Fibroblast of skin of right quadriceps (primary cell): ENCODE data around the gene CA9.

ENCODE experiments used
- DNase-seq: peaks from one replicate; pipeline ENCODE4 v3.0.0-alpha.2; 2013

CA9 gene

DNA sequence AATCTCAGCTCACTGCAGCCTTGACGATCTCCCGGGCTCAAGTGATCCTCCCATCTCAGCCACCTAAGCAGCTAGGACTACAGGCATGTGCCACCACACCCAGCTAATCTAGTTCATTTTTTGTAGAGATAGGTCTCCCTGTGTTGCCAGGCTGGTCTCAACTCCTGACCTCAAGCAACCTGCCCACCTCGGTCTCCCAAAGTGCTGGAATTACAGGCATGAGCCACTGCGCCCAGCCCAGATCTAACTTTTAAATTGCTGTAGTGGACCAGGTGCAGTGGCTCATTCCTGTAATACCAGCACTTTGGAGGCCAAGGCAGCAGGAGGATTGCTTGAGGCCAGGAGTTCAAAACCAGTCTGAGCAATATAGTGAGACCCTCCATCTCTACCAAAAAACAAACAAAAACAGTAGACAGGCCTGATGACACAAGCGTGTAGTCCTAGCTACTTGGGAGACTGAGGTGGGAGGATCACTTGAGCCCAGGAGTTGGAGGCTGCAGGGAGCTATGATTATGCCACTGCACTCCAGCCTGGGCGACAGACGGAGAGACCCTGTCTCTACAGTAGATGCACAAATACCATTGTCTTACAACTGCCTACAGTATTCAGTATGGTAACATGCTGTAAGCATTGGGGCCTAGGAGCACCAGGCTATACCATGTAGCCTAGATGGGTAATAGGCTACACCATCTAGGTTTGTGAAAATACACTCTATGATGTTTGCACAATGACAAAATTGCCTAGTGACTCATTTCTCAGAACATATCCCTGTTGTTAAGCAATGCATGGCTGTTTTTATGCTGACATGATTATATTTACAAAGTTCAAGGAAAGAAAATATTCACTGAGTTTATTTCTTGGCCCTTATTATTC is 21.5 kb upstream of the CA9 start:
- peak; percentile 46 for DNase-seq

DNA sequence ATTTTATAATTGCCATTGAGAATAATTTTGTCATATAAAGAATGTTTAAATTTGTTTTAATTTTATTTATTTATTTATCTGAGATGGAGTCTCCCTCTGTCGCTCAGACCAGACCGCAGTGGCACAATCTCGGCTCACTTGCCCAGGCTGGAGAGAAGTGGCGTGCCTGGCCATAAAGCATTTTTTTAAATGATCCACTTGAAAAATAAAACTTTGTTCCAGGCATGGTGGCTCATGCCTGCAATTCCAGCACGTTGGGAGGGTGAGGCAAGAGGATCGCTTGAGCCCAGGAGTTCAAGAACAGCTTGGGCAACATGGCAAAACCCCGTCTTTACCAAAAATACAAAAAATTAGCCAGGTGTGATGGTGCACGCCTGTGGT is 20.9 kb upstream of the CA9 start:
- DNase-seq, result no peak

DNA sequence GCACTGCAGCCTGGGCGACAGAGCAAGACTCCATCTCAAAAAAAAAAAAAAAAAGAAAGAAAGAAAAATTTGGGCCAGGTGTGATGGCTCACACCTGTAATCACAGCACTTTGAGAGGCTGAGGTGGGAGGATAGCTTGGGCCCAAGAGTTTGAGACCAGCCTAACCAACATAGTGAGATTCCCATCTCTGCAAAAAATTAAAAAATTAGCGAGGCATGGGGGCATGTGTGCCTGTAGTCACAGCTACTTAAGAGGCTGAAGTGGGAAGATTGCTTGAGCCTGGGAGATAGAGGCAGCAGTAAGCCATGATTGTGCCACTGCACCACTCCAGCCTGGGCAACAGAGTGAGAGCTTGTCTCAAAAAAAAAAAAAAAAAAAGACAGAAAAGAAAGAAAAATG is 20.1 kb upstream of the CA9 start:
- no peak for DNase-seq

DNA sequence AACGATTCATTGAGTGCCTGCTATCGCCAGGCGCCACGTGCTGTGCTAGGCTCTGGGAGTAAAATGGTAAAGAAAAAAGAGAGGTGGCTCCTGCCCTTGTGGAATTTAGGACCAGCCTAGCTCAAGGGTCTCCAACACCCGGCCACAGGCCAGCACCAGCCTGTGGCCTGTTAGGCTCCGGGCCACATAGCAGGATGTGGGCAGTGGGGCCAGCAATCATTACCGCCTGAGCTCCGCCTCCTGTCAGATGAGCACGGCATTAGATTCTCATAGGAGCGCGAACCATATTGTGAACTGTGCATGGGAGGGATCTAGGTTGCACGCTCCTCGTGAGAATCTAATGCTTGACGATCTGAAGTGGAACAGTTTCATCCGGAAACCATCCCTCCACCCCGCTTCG is 17.4 kb upstream of the CA9 start:
- no peak for DNase-seq

DNA sequence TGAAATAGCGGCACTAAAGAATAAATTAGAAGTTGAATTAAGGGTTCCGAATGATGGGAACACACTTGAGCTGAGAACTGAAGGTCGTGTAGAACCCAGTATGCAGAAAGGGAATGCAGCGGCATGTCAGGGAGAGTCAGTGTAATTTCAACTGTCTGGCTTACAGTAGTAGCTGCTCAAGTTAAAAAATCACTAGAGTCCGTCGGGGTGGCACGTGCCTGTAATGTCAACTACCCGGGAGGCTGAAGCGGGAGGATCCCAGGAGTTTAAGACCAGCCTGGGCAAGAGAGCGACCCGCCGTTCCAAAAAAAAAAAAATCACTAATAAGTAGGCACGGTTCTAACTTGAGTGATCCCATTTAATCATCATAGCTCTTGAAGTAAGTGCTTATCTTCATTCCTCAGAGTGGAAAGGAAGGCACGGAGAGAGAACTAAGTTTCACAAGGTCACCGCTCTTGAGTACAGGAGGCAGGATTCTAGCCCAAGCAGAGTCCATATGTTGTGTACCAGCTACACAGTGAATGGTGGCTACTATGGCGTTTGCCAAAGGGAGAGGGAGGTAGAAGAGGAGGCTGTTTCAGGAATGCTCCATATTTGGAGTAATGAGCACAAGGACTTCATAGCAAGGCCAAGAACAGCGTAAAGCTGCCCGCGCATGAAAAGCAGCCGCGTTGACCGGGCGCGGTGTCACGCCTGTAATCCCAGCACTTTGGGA is 16.7 kb upstream of the CA9 start:
- no peak for DNase-seq

DNA sequence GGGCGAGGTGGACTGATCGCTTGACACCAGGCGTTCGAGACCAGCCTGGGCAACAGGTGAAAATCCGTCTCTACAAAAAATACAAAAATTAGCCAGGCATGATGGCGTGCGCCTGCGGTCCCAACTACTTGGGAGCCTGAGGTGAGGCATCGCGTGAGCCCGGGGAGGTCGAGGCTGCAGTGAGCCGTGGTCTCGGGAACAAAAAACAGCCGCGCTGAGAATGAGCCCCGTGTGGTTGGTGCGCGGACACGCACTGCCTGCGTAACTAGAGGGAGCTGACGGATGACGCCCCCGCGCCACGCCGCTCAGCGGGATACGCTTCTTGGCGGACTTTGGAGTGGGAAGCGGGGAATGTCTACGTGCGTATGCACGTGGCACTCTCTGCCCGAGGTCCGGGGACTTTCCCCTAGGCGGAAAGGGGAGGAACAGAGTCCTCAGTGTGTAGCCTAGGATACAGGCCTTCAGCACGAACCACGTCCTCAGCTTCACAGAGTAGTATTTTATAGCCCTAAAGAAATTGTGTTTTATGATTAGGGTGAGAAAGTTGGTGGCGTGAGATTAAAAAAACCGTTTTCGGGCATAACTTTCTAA is 16.1 kb upstream of the CA9 start, which contains the start of gene RMRP:
RMRP (minus strand) TSS at position 474 of the 591 bp plus-strand sequence.
- DNase-seq, result peak; percentile 100

DNA sequence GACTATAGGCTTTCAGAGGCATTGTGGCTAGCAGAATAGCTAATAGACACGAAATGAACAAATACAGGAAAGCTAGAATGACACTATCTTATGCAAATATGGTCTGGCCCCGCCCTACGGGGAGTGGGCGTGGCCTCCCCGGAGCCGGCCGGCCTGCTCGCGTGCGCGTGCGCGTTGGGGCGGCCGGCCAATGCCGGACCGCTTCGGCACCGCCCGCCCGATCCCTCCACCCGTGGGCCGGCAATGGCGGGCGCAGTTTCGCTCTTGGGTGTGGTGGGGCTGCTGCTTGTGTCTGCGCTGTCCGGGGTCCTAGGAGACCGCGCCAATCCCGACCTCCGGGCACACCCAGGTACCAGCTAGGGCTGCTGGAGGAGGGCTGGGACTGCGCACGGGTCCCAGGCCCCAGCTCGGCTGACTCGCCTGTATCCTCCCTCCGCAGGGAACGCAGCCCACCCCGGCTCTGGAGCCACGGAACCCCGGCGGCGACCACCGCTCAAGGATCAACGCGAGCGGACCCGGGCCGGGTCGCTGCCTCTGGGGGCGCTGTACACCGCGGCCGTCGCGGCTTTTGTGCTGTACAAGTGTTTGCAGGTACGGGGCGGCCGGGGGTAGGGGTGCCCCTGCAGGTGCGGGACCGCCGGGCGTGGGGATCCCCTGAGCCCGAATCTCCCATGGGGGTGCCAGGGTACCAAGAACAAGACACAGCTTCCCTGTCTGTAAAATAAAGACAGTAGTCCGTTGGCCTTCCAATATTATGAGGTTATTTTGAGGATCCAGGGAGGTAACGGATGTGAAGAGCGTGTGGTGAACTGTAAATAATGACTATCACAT is 15.4 kb upstream of the CA9 start, which contains the start of gene CCDC107:
CCDC107 (plus strand) TSS at position 156 of the 831 bp plus-strand sequence; CDS start at position 244, 88 bp downstream.
- peak; percentile 83 for DNase-seq

DNA sequence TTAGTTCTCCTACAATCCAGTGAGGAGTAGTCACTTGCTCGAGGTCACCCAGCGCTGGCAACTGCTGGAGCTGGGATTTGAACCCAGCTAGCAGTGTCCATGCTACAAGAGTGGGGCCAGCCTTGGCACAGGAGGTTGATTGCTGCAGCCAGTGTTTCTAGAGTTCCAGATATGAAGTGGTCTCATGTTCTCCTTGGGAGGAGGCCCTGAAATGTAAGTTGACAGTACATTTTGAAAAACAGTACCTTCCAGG is 14.8 kb upstream of the CA9 start:
- peak; percentile 51 for DNase-seq

DNA sequence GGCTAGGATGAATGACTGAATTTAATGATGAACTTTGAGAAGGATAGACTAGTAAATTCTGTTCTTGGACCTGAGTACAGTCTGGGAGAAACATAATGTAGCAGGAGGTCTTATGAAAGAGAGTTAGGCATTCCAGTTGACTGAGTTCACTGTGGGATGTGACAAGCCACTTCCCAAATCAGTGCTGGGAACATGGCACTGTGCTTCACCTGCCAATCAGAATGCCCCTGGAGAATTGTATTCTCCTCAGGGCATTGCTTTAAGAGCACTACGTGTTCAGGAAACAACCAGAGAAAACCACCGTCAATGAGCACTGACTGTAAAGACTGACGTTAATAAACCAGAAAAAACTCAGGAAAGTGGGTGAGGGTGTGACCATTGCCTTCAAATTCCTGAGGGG is 14.4 kb upstream of the CA9 start:
- DNase-seq, result peak; percentile 46

DNA sequence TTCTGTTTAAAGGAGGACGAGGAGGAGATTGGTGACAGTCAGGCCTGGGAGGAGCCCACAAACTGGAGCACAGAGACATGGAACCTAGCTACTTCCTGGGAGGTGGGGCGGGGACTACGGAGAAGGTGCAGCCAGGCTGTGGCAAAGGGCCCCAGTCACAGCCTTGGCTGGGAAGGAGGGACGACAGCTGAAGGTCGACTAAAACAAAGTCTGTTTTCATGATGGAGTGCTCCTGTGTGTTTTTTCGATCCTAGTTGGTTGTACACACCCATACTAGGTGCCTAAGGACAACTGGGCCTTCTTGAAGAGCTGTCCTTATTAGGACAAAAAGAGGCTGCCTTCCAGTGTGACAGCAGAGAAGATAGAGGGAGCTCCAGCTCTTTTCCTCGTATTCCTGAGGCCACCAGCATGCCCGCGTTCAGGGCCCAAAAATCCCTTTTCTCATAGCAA is 12.7 kb upstream of the CA9 start:
- DNase-seq, result peak; percentile 52

DNA sequence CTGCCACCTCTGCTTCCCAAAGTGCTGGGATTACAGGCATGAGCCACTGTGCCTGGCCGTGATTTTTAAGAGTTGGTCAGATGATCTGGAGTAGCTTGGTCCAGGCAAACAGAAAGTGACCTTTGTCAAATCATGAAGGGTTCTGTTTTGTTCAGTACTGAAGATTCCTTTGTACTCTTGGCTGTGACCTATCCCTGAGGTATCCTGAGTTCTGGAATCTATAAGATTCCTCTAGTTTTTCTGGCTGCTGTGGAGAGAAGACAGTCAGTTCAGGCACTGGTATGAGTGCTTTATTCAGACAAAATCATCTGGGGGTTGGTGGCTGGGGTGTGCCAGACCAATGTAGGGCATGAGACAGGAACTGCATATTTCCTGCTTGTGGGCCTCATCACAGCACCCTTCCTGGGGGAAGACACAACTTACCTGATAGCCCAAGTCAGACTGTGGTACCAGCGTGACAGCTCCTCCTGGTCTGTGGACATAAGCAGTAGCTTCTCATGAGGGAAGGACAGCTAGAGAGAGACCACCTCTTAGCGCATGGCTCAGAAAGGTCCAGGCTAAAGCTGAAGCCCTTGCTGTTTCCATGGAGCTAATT is 11.9 kb upstream of the CA9 start:
- no peak for DNase-seq

DNA sequence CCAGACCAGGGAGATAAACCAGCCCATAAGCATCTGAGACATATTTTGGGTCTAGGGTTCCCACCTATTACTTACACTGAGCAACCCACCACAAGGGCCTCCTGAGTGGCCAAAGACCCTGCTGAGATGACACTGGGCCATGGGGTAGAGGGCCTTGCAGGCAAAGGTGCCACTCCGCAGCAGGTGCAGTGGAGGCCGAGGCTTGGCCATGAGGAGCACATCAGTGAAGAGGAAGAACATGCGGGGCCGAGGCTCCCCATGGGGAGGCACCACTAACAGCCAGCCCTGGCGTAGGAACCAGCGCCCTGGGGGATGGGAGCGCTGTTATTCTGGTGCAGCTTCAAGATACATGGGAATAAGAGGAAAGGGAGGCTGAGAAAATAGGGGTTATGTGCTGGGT is 11.3 kb upstream of the CA9 start:
- DNase-seq, result no peak

DNA sequence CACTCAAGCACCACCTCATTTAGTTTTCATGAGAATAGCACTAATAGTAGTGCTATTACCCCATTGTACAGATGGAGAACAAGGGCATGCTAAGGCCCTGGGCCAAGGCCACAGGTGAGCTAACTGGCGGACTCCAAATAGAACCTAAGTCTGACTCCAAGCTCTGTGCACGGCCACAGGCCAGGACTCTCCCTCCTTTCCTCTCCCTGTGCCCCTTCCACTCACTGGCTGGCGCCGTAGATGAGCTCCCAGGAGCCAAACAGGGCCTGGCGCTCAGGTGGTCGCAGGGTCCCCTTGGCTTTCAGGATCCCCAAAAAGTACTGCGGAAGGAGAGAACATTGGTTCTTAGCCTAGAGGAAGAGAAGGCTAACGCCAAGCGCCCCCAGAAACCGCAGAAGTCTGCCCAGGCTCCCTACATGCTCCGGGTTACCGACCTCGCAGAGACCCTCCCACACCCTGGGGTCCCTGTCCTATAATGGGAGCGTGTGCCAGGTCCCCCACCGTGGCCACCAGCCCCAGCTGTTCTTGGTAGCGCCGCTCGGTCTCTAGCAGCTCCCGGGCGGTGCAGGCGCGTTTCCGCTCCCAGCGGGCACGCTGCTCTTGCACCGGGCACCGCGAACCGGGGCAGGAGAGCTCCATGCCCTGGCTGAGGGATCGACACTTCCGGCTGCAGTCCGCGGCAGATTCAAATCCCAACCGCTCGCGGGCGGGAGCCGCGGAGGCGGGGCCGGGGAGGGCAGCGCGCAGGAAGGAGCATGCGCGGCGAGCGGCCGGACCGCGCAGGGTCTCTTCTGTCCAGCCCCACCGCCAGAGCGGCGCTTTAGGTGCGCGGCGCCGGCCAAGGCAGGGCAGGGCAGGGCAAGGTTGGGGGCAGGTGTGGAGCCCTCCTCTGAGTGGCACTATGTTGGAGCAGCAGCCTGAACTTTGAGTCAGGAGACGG is 8.9 kb upstream of the CA9 start, which contains the start of gene ARHGEF39:
ARHGEF39 (minus strand) TSS at position 665 of the 940 bp plus-strand sequence; CDS start at position 639, 26 bp downstream.
- peak; percentile 79 for DNase-seq

DNA sequence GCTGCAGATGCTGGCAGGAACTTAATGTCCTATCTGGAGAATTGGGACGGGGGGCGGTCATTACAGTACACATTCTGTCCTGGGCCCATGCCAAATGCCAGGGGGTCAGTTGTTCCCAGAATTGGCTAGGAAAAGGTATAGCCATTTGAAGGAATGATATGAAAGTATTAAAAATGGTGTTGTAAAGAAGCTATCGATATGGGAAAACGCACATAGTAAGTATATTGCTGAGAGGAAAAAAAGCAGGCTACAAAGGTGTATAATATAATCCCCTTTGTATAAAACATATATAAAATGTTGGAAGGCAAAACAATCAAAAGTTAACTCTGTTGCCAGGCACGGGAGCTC is 8.3 kb upstream of the CA9 start:
- no peak for DNase-seq

DNA sequence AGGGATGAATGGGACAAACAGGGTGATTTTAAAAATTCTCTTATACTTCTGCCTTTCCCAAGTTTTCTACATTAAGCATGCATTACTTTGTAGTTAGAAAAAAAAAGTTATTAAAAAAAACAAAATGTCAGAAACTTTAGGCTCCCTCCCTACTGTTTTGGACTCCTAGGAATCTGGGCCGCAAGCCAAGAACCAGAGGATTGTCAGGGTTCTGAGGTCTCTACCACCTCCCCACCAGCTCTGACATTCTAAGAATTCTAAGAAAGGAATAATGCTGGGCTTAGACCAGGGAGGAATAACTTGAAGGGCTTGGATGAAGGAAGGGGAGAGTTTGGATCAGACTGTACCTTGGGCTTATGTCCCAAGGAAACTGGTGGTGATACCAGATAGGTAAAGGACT is 7.7 kb upstream of the CA9 start:
- DNase-seq, result peak; percentile 70

DNA sequence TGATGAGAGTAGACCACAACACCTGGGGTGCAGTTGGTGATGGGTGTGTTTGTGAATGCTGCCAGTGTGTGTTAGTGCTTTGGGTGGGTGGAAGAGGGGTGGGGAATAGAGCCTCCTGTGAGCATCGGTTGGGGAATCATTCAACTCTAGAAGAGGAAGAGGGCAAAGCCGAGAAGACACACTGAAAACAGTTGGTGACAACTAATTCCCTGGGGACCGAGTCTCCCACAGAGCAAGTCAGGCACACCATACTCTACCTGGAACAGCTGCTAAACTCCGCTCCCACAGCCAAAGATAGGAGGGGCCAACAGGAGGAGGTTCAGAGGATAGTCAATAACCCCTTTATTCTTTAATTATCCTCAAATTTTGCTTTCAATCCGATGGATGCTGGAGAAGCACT is 7.2 kb upstream of the CA9 start:
- DNase-seq, result no peak

DNA sequence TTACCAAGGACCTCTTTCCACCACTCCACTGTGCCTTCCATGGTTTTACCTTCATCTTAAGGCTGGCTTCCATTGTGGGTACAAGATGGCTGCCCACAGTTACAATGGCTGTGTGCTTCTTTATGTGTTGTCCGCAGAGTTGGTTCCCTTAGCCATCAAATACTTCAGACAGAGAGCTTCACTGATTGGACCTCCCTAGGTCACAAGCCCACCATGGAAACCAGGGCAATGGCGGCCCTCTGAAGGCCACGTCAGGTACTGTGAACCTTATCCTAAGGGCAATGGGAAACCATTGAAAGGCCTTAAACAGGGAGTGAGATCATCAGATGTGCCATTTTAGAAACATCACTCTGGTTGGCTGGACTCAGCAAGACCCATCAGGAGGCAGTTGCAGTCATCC is 5.8 kb upstream of the CA9 start:
- DNase-seq, result no peak

DNA sequence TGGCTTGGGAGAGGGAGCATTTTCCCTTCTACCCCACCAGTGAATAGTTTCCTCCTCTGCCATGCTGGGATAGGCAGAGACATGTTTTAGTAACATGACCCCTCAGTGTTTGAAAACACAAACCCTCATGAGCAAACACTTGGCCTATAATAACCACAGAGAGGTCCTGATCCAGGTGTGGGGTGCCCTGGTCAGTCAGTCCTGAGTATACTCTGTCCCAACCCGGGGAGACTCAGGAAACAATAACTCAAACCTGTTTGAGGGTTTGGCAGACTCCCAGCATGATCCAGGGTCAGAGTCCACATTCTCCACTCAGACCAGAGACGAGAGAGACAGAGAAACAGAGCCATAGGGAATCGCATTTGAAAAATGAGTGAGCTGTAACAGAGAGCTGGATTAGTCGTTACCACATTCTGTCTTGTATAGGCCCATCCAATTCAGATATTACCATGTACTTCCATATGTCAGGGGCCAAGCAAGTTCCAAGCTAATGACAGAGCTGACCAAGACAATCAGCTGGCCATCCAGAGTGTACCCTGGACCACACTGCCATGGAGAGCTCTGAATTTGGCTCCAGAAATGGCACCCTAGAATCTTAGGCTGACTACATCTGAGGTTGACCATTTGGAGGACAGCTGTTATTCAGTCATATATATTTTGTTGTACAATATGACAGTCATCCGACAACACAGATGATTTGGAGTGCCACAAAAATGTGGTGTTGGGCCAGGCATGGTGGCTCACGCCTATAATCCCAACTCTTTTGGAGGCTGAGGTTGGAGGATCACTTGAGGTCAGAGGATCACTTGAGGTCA is 4.2 kb upstream of the CA9 start:
- no peak for DNase-seq

DNA sequence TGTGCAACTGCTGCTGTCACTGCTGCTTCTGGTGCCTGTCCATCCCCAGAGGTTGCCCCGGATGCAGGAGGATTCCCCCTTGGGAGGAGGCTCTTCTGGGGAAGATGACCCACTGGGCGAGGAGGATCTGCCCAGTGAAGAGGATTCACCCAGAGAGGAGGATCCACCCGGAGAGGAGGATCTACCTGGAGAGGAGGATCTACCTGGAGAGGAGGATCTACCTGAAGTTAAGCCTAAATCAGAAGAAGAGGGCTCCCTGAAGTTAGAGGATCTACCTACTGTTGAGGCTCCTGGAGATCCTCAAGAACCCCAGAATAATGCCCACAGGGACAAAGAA is 265 bp downstream of the CA9 start:
- DNase-seq, result no peak

DNA sequence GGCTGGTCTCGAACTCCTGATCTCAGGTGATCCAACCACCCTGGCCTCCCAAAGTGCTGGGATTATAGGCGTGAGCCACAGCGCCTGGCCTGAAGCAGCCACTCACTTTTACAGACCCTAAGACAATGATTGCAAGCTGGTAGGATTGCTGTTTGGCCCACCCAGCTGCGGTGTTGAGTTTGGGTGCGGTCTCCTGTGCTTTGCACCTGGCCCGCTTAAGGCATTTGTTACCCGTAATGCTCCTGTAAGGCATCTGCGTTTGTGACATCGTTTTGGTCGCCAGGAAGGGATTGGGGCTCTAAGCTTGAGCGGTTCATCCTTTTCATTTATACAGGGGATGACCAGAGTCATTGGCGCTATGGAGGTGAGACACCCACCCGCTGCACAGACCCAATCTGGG is 1.5 kb downstream of the CA9 start:
- DNase-seq, result no peak
